Left lung (tissue), 10 donors: ENCODE results near the gene RPE65. TPM values are rescaled to one million over a fixed set of nuclear protein-coding genes. Genes with fewer than 3 reads are reported as not detected.

Experiments used
- ATAC-seq: fragments of 200-7000 bp; cut with Tn5 transposase; one replicate; pipeline ENCODE4 v1.9.1; 2020; ENCODE audit warnings: moderate library complexity
- DNase-seq, 4 donors: peaks; one replicate each; pipeline ENCODE4 v3.0.0-alpha.2; 2013 to 2020
- H3K27ac ChIP-seq, 2 donors: fragments of 200-600 bp; sonication (generic) in 1 of 2; one replicate each; pipeline versions ENCODE4 v1.5.0 to v1.8.0; 2020 to 2021
- H3K27me3 ChIP-seq, 2 donors: fragments of 200-600 bp; sonication (generic) in 1 of 2; one replicate each; pipeline versions ENCODE4 v1.5.0 to v1.8.0; 2020 to 2021
- H3K36me3 ChIP-seq, 2 donors: fragments of 200-600 bp; sonication (generic) in 1 of 2; one replicate each; pipeline versions ENCODE4 v1.5.0 to v1.8.0; 2020 to 2021
- H3K4me1 ChIP-seq, 2 donors: fragments of 200-600 bp; one replicate each; pipeline ENCODE4 v1.8.0; 2021
- H3K4me3 ChIP-seq, 2 donors: fragments of 200-600 bp; sonication (generic) in 1 of 2; one replicate each; pipeline versions ENCODE4 v1.5.0 to v1.8.0; 2020 to 2021; ENCODE audit warnings: mild to moderate bottlenecking in 1 of 2
- H3K9me3 ChIP-seq, 2 donors: fragments of 200-600 bp; sonication (generic) in 1 of 2; one replicate each; pipeline versions ENCODE4 v1.5.0 to v1.8.0; 2020 to 2021
- CTCF ChIP-seq, 2 donors: fragments of 200-600 bp; sonication (generic) in 1 of 2; IDR thresholded peaks; one replicate each; pipeline versions ENCODE4 v1.5.0 to v1.8.0; 2021; ENCODE audit warnings: antibody characterized with exemption in 2 of 2
- intact Hi-C, 2 donors: fragments of 100-400 bp; cut with DNase I; formaldehyde crosslinking; loops; one replicate each; pipeline versions ENCODE4 v1.11.2 to v1.14.2; 2022
- polyA plus RNA-seq, 6 donors: library from polyadenylated mRNA; unstranded; fragments of 120-200 nt; gene quantifications; one replicate each; pipeline ENCODE4 v1.2.1, GENCODE V29; 2013; ENCODE audit not compliant: insufficient read length in 6 of 6
- total RNA-seq, 2 donors: library from RNA; stranded (reverse); fragmentation: NEBNext Ultra II Directional; extraction: Animal tissue kit (Norgen Biotek cat#: 25700); gene quantifications; one replicate each; pipeline ENCODE4 v1.2.1, GENCODE V29; 2021
- donor health status: DM: no; HTN: yes; CAD: no.
- donor health status: DM: no; HTN: no; CAD: no.

The RPE65 gene
- total and polyA plus RNA-seq, 8 donors, result 0.13 to 0.38 (median 0.25) TPM; not detected in 2

GRCh38 chr1:68464891-68465290 lies 15.1 kb upstream of the RPE65 start:
- ATAC-seq (no peak), DNase-seq (no peak)
- no peaks in the 10 kb centered on the region for H3K36me3 ChIP-seq
- no peak for TF ChIP-seq CTCF (IDR thresholded peaks at IDR 0.05)
- no peak overlapping the region for H3K4me3 ChIP-seq
- H3K27me3 ChIP-seq, result no peaks in the 10 kb centered on the region
- no peak overlapping the region for H3K27ac ChIP-seq
- intact Hi-C loops, result no loop called here
- H3K4me1 ChIP-seq, result no peaks in the 10 kb centered on the region
- H3K9me3 ChIP-seq, result no peaks in the 10 kb centered on the region

DNA sequence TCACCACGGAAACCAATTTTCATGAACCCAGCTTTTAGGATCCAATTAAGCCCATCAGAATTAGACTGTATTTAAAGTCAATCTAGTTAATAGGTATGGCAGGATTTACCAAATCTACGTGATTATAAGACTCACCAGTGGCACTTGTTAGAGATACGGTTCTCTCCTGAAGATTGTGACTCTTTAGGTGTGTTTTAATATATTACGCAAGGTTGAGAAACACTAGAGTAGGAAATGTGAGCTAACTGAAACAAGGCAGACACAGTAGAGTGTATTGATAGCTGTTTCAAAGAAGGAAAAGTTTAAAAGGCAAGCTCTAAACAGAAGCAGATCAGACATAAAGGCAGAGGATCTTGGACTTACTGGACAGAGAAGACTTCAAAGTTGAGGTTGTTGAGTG lies 11.2 kb upstream of the RPE65 start:
- DNase-seq, result no peak
- TF ChIP-seq CTCF (IDR thresholded peaks at IDR 0.05), result no peak
- Histone ChIP-seq H3K4me3 (no peak overlapping the region), H3K27me3 (no peaks in the 10 kb centered on the region), H3K27ac (no peak overlapping the region), H3K9me3 (no peaks in the 10 kb centered on the region), H3K4me1 (no peaks in the 10 kb centered on the region), H3K36me3 (no peaks in the 10 kb centered on the region)
- intact Hi-C loops, result no loop called here
- ATAC-seq, result no peak

GRCh38 chr1:68459796-68460195 lies 10.0 kb upstream of the RPE65 start:
- Histone ChIP-seq H3K36me3 (no peaks in the 10 kb centered on the region), H3K9me3 (no peaks in the 10 kb centered on the region), H3K27me3 (no peaks in the 10 kb centered on the region), H3K4me3 (no peak overlapping the region), H3K4me1 (no peaks in the 10 kb centered on the region), H3K27ac (no peak overlapping the region)
- TF ChIP-seq CTCF (IDR thresholded peaks at IDR 0.05), result no peak
- DNase-seq (no peak), ATAC-seq (no peak)
- intact Hi-C loops, result no loop called here

DNA sequence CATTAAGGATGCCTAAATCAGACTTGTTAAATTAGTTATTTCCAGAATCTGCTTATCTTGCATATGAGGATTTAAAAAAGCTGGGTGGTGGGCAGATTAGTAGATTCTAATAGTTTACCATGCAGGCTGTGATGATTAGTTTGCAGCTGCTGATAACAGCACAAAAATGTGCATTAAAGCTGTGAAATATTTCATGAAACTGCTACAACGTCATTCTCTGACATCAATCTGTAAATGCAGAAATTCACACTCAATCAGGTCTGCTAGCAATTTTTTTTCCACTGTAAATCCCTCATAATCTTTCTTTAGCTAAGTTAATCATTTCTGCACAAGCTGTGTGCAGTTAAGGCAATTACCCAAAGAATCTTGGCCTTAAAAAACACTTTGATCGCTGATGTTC lies 9.3 kb upstream of the RPE65 start:
- H3K36me3 ChIP-seq, result no peaks in the 10 kb centered on the region
- no peaks in the 10 kb centered on the region for H3K4me1 ChIP-seq
- intact Hi-C loops, result no loop called here
- H3K27me3 ChIP-seq, result no peaks in the 10 kb centered on the region
- DNase-seq (no peak), ATAC-seq (no peak)
- H3K9me3 ChIP-seq, result no peaks in the 10 kb centered on the region
- no peak for TF ChIP-seq CTCF (IDR thresholded peaks at IDR 0.05)
- H3K27ac ChIP-seq, result no peak overlapping the region
- no peak overlapping the region for H3K4me3 ChIP-seq

DNA sequence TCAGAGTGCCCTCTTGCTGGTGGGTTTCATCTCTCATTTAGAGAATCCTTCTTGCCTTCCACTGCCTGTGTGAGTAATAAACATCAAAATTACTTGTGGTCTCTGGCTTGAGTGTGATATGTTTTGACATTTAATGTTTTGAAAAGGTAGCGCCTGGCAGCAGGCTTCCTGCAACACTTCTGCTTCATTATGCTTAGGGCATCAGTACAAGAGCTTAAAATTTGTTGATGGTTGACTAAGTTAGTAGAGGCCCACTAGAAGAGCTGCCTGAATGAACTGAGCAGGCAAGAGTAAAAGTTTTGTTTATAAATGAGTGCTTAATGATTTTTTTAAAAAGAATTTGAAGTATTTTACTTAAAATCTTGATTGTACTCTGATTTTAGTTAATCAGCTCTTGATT lies 6.4 kb upstream of the RPE65 start:
- ATAC-seq, result no peak
- intact Hi-C loops, result no loop called here
- H3K4me1 ChIP-seq, result no peaks in the 10 kb centered on the region
- H3K9me3 ChIP-seq, result no peaks in the 10 kb centered on the region
- H3K27me3 ChIP-seq, result no peaks in the 10 kb centered on the region
- DNase-seq, result no peak
- no peak overlapping the region for H3K4me3 ChIP-seq
- no peak overlapping the region for H3K27ac ChIP-seq
- H3K36me3 ChIP-seq, result no peaks in the 10 kb centered on the region
- no peak for TF ChIP-seq CTCF (IDR thresholded peaks at IDR 0.05)
